ENCODE results near the gene AMMECR1L. TPM values are rescaled to one million over a fixed set of nuclear protein-coding genes. Genes with fewer than 3 reads are reported as not detected.

AMMECR1L gene
- total and polyA plus RNA-seq, 10 of the 15 experiments (the other 5 are each of a cell fraction or from before 2014, with no cell fraction given), result 2.7 to 12.1 (median 8.0) TPM

DNA sequence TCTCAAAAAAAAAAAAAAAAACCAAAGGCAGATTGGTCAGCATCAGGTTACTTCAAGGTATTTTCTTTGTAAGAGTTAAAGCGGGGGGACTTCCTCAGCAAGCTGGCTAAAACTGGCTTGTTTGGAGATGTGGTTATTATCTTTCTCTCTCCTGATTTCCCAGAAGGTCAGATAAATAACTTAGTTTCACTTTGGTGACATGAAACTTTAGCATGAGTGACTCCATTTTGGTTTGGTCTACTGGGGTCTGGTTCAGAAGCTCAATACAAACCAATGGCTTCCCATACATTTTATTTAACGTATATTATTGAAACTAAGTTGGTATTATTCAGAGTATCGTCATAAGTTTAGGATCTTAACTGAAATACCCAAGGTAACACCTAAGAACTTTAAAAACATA is 41.6 kb upstream of the AMMECR1L start (continued):
- TF ChIP-seq DPF2 (IDR thresholded peaks at IDR 0.05) (no peak), SMARCA5 (IDR thresholded peaks at IDR 0.05) (no peak), KAT2A (conservative IDR thresholded peaks at IDR 0.05; ENCODE audit: control insufficient read depth, low read depth, low read length) (no peak), IKZF2 (IDR thresholded peaks at IDR 0.05) (no peak), RAD21 (IDR thresholded peaks at IDR 0.05; ENCODE audit: insufficient read depth, low read depth, low read length) (no peak), PBX3 (IDR thresholded peaks at IDR 0.05; ENCODE audit: insufficient replicate concordance, low read depth, low read length) (no peak), NFXL1 (IDR thresholded peaks at IDR 0.05; ENCODE audit: borderline replicate concordance) (no peak), RELA (IDR thresholded peaks at IDR 0.05; ENCODE audit: borderline replicate concordance, partially characterized antibody) (no peak)
- TF ChIP-seq, protein P1, sequence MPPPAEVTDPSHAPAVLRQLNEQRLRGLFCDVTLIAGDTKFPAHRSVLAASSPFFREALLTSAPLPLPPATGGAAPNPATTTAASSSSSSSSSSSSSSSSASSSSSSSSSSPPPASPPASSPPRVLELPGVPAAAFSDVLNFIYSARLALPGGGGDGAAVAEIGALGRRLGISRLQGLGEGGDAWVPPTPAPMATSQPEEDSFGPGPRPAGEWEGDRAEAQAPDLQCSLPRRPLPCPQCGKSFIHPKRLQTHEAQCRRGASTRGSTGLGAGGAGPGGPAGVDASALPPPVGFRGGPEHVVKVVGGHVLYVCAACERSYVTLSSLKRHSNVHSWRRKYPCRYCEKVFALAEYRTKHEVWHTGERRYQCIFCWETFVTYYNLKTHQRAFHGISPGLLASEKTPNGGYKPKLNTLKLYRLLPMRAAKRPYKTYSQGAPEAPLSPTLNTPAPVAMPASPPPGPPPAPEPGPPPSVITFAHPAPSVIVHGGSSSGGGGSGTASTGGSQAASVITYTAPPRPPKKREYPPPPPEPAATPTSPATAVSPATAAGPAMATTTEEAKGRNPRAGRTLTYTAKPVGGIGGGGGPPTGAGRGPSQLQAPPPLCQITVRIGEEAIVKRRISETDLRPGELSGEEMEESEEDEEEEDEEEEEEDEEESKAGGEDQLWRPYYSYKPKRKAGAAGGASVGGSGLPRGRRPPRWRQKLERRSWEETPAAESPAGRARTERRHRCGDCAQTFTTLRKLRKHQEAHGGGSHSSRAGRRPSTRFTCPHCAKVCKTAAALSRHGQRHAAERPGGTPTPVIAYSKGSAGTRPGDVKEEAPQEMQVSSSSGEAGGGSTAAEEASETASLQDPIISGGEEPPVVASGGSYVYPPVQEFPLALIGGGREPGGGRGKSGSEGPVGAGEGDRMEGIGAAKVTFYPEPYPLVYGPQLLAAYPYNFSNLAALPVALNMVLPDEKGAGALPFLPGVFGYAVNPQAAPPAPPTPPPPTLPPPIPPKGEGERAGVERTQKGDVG (CRISPR knock-in tag; IDR thresholded peaks at IDR 0.05), result no peak
- TF ChIP-seq, protein P2, sequence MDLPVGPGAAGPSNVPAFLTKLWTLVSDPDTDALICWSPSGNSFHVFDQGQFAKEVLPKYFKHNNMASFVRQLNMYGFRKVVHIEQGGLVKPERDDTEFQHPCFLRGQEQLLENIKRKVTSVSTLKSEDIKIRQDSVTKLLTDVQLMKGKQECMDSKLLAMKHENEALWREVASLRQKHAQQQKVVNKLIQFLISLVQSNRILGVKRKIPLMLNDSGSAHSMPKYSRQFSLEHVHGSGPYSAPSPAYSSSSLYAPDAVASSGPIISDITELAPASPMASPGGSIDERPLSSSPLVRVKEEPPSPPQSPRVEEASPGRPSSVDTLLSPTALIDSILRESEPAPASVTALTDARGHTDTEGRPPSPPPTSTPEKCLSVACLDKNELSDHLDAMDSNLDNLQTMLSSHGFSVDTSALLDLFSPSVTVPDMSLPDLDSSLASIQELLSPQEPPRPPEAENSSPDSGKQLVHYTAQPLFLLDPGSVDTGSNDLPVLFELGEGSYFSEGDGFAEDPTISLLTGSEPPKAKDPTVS (IDR thresholded peaks at IDR 0.05; ENCODE audit: low read depth, low read length), result no peak
